HUDEP-2 (cell line): ENCODE measurements around the gene PDZD2.
"Not testable (repeated sequence)": the region's sequence is repeated elsewhere in the genome, so short reads cannot be mapped to it uniquely, and the experiment has no call there.

ENCODE experiments used
- DNase-seq, 76 experiments: peaks; one replicate each; lab custom pipeline; 2025; ENCODE audit not compliant: unreplicated experiment in 76 of 76; lab: John Stamatoyannopoulos, UW

The PDZD2 gene

GRCh38 chr5:32023816-32024215 lies 384.9 kb downstream of the PDZD2 start:
- DNase-seq: no peak

- no peak for DNase-seq
Observed at GRCh38 chr5:32024751-32025150, 385.8 kb downstream of the PDZD2 start.

- DNase-seq: no peak
Observed at GRCh38 chr5:32027093-32027716, 388.3 kb downstream of the PDZD2 start.

- no peak for DNase-seq
Observed at GRCh38 chr5:32027717-32028458, 389.0 kb downstream of the PDZD2 start.

- no peak for DNase-seq
Observed at GRCh38 chr5:32029261-32029660, 390.3 kb downstream of the PDZD2 start.

GRCh38 chr5:32029781-32030180 lies 390.9 kb downstream of the PDZD2 start:
- DNase-seq: no peak

GRCh38 chr5:32030222-32030621 lies 391.3 kb downstream of the PDZD2 start:
- no peak for DNase-seq

GRCh38 chr5:32030686-32031085 lies 391.8 kb downstream of the PDZD2 start:
- no peak for DNase-seq

- DNase-seq: no peak
Observed at GRCh38 chr5:32031089-32031488, 392.2 kb downstream of the PDZD2 start.

- DNase-seq: no peak
Observed at GRCh38 chr5:32038523-32038922, 399.6 kb downstream of the PDZD2 start.

GRCh38 chr5:32039133-32039532 lies 400.2 kb downstream of the PDZD2 start:
- DNase-seq: not testable (repeated sequence)

- DNase-seq: not testable (repeated sequence)
Observed at GRCh38 chr5:32039601-32040000, 400.7 kb downstream of the PDZD2 start.

GRCh38 chr5:32040181-32040695 lies 401.3 kb downstream of the PDZD2 start:
- not testable (repeated sequence) for DNase-seq

GRCh38 chr5:32042551-32042961 lies 403.6 kb downstream of the PDZD2 start:
- DNase-seq: no peak

GRCh38 chr5:32043105-32043504 lies 404.2 kb downstream of the PDZD2 start:
- DNase-seq: no peak

- no peak for DNase-seq
Observed at GRCh38 chr5:32044434-32044833, 405.5 kb downstream of the PDZD2 start.

GRCh38 chr5:32044939-32045338 lies 406.0 kb downstream of the PDZD2 start:
- DNase-seq: no peak

GRCh38 chr5:32047056-32047455 lies 408.1 kb downstream of the PDZD2 start:
- DNase-seq: no peak

GRCh38 chr5:32051796-32052195 lies 412.9 kb downstream of the PDZD2 start:
- no peak for DNase-seq

- DNase-seq: no peak
Observed at GRCh38 chr5:32055891-32056866, 417.2 kb downstream of the PDZD2 start.
